HEK293 (cell line): Measurements from ENCODE around the gene PSEN2.

Source experiments
- GLIS1 ChIP-seq: fragments of 450-650 bp; formaldehyde crosslinking; IDR thresholded peaks from 2 replicates; pipeline ENCODE4 v1.5.1; 2016; ENCODE audit warnings: missing biosample characterization, missing genetic modification characterization
- HOXA7 ChIP-seq: sonication (generic); formaldehyde crosslinking; IDR thresholded peaks from 2 replicates; pipeline ENCODE4 v1.8.1; 2022; ENCODE audit warnings: missing genetic modification reagents, borderline replicate concordance
- HOXD13 ChIP-seq: sonication (generic); formaldehyde crosslinking; IDR thresholded peaks from 2 replicates; pipeline ENCODE4 v1.8.0; 2022; ENCODE audit warnings: missing genetic modification reagents, borderline replicate concordance
- MZF1 ChIP-seq: fragments of 450-650 bp; formaldehyde crosslinking; IDR thresholded peaks from 2 replicates; pipeline ENCODE4 v1.5.1; 2017; ENCODE audit warnings: missing biosample characterization, missing genetic modification characterization, borderline replicate concordance
- ZBTB20 ChIP-seq: fragments of 450-650 bp; formaldehyde crosslinking; IDR thresholded peaks from 2 replicates; pipeline ENCODE4 v1.5.1; 2016; ENCODE audit warnings: missing biosample characterization, missing genetic modification characterization
- ZBTB21 ChIP-seq: fragments of 450-650 bp; formaldehyde crosslinking; IDR thresholded peaks from 2 replicates; pipeline ENCODE4 v1.5.1; 2017; ENCODE audit warnings: missing biosample characterization, missing genetic modification characterization
- ZFP41 ChIP-seq: fragments of 450-650 bp; formaldehyde crosslinking; IDR thresholded peaks from 2 replicates; pipeline ENCODE4 v1.5.1; 2016; ENCODE audit warnings: missing biosample characterization, missing genetic modification characterization, borderline replicate concordance
- ZFP69B ChIP-seq: fragments of 450-650 bp; formaldehyde crosslinking; IDR thresholded peaks from 2 replicates; pipeline ENCODE4 v1.5.1; 2016; ENCODE audit warnings: missing biosample characterization, missing genetic modification characterization
- ZNF112 ChIP-seq: fragments of 450-650 bp; formaldehyde crosslinking; IDR thresholded peaks from 2 replicates; pipeline ENCODE4 v1.5.0; 2017; ENCODE audit warnings: missing biosample characterization, missing genetic modification characterization
- ZNF202 ChIP-seq: fragments of 450-650 bp; formaldehyde crosslinking; IDR thresholded peaks from 2 replicates; pipeline ENCODE4 v1.5.1; 2016; ENCODE audit warnings: missing biosample characterization, missing genetic modification characterization, borderline replicate concordance
- ZNF274 ChIP-seq, 2 experiments: fragments of 200-500 bp in 1 of 2; fragments of 450-650 bp in 1 of 2; sonication (Bioruptor generic) in 1 of 2; formaldehyde crosslinking in 1 of 2; IDR thresholded peaks; 2 replicates each; pipeline versions ENCODE4 v1.5.1 to v1.6.1; 2014 to 2016; ENCODE audit warnings: borderline replicate concordance in 1 of 2, inconsistent platforms in 1 of 2, low read length in 1 of 2, missing biosample characterization in 1 of 2, missing genetic modification characterization in 1 of 2
- ZNF292 ChIP-seq: fragments of 450-650 bp; formaldehyde crosslinking; IDR thresholded peaks from 2 replicates; pipeline ENCODE4 v1.5.1; 2016; ENCODE audit warnings: low read depth, missing biosample characterization, missing genetic modification characterization, borderline replicate concordance
- ZNF324 ChIP-seq: fragments of 450-650 bp; formaldehyde crosslinking; IDR thresholded peaks from 2 replicates; pipeline ENCODE4 v1.5.1; 2016; ENCODE audit warnings: missing biosample characterization, missing genetic modification characterization
- ZNF521 ChIP-seq: fragments of 450-650 bp; formaldehyde crosslinking; IDR thresholded peaks from 2 replicates; pipeline ENCODE4 v1.5.1; 2017; ENCODE audit warnings: missing biosample characterization, mild to moderate bottlenecking, missing genetic modification characterization
- ZNF529 ChIP-seq: fragments of 450-650 bp; formaldehyde crosslinking; IDR thresholded peaks from 2 replicates; pipeline ENCODE4 v1.5.1; 2017; ENCODE audit warnings: missing genetic modification characterization, missing biosample characterization; ENCODE audit not compliant: insufficient replicate concordance
- ZNF549 ChIP-seq: fragments of 450-650 bp; IDR thresholded peaks from 2 replicates; pipeline ENCODE4 v1.5.1; 2018; ENCODE audit warnings: missing biosample characterization, missing genetic modification characterization, mild to moderate bottlenecking, inconsistent platforms, moderate library complexity
- ZNF561 ChIP-seq: fragments of 450-650 bp; IDR thresholded peaks from 2 replicates; pipeline ENCODE4 v1.5.1; 2018; ENCODE audit warnings: missing biosample characterization, missing genetic modification characterization, borderline replicate concordance
- ZNF600 ChIP-seq: fragments of 450-650 bp; formaldehyde crosslinking; IDR thresholded peaks from 2 replicates; pipeline ENCODE4 v1.5.1; 2016; ENCODE audit warnings: missing biosample characterization, missing genetic modification characterization
- ZNF623 ChIP-seq: fragments of 450-650 bp; formaldehyde crosslinking; IDR thresholded peaks from 2 replicates; pipeline ENCODE4 v1.5.1; 2016; ENCODE audit warnings: missing biosample characterization, missing genetic modification characterization
- ZNF791 ChIP-seq: fragments of 450-650 bp; formaldehyde crosslinking; IDR thresholded peaks from 2 replicates; pipeline ENCODE4 v1.5.1; 2016; ENCODE audit warnings: missing biosample characterization, missing genetic modification characterization
- ZXDB ChIP-seq: fragments of 450-650 bp; formaldehyde crosslinking; IDR thresholded peaks from 2 replicates; pipeline ENCODE4 v1.5.1; 2016; ENCODE audit warnings: missing biosample characterization, missing genetic modification characterization
- TF ChIP-seq, protein P1 (sequence below): fragments of 450-650 bp; formaldehyde crosslinking; IDR thresholded peaks from 2 replicates; pipeline ENCODE4 v1.5.1; 2016; ENCODE audit warnings: missing biosample characterization, missing genetic modification characterization
- TF ChIP-seq, protein P2 (sequence below): fragments of 450-650 bp; formaldehyde crosslinking; IDR thresholded peaks from 2 replicates; pipeline ENCODE4 v1.5.1; 2016; ENCODE audit warnings: missing biosample characterization, missing genetic modification characterization
- TF ChIP-seq, protein P3 (sequence below): sonication (generic); formaldehyde crosslinking; IDR thresholded peaks from 2 replicates; pipeline ENCODE4 v1.8.1; 2022; ENCODE audit warnings: mild to moderate bottlenecking, moderate library complexity, missing genetic modification reagents
- TF ChIP-seq, protein P4 (sequence below): fragments of 450-650 bp; formaldehyde crosslinking; IDR thresholded peaks from 2 replicates; pipeline ENCODE4 v1.5.1; 2016; ENCODE audit warnings: missing biosample characterization, missing genetic modification characterization
- TF ChIP-seq, protein P5 (sequence below): fragments of 450-650 bp; formaldehyde crosslinking; IDR thresholded peaks from 2 replicates; pipeline ENCODE4 v1.5.1; 2016; ENCODE audit warnings: missing biosample characterization, missing genetic modification characterization
- TF ChIP-seq, protein P6 (sequence below): fragments of 450-650 bp; formaldehyde crosslinking; IDR thresholded peaks from 2 replicates; pipeline ENCODE4 v1.5.1; 2016; ENCODE audit warnings: missing biosample characterization, missing genetic modification characterization

The PSEN2 gene

DNA sequence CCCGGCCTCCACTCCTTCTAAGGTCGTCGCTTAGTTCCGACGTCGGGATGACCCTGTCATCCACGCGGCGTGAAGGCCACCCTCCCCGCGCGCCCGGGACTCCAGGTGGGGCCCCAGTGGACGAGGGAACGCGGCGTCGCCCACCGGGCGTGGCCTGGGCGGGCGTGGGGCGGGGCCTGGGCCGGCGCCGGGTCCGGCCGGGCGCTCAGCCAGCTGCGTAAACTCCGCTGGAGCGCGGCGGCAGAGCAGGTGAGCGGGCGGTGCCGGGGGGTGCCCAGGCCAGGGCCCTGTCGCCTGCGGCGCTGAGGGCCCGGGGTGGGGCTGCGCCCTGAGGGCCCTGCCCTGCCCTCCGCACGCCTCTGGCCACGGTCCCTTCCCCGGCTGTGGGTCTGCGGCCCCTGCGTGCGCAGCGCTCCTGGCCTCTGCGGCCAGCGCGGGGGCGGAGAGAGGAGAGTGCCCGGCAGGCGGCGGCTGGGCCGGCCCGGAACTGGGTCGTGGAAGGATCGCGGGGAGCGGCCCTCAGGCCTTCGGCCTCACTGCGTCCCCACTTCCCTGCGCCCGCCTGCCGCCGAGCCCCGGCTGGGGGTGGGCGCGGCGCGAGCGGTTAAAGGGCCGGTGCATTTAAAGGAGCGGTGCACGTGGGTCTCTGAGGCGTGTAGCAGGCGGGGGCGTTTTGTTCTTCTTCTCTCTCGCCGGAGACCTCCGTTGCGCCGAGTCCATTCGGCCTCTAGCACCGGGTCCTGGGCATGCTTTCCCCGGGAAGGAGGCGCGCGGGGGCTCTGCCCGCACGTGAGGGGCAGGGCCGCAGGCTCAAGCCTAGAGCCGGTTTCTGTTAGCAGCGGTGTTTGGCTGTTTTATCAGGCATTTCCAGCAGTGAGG, at the start of gene PSEN2 (continued):
- TF ChIP-seq, protein P1, sequence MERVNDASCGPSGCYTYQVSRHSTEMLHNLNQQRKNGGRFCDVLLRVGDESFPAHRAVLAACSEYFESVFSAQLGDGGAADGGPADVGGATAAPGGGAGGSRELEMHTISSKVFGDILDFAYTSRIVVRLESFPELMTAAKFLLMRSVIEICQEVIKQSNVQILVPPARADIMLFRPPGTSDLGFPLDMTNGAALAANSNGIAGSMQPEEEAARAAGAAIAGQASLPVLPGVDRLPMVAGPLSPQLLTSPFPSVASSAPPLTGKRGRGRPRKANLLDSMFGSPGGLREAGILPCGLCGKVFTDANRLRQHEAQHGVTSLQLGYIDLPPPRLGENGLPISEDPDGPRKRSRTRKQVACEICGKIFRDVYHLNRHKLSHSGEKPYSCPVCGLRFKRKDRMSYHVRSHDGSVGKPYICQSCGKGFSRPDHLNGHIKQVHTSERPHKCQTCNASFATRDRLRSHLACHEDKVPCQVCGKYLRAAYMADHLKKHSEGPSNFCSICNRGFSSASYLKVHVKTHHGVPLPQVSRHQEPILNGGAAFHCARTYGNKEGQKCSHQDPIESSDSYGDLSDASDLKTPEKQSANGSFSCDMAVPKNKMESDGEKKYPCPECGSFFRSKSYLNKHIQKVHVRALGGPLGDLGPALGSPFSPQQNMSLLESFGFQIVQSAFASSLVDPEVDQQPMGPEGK: peak; percentile 82
- no peak for TF ChIP-seq ZNF529
- peak; percentile 30; the same call in 1 of the 2 replicates for TF ChIP-seq MZF1 (tag by site-specific recombination)
- TF ChIP-seq ZNF292 (tag by site-specific recombination): no peak
- no peak; the same call in none of the 2 replicates for TF ChIP-seq ZNF549 (tag by site-specific recombination)
- peak; percentile 10; the same call in 1 of the 2 replicates for TF ChIP-seq ZNF324 (tag by site-specific recombination)
- TF ChIP-seq, protein P2, sequence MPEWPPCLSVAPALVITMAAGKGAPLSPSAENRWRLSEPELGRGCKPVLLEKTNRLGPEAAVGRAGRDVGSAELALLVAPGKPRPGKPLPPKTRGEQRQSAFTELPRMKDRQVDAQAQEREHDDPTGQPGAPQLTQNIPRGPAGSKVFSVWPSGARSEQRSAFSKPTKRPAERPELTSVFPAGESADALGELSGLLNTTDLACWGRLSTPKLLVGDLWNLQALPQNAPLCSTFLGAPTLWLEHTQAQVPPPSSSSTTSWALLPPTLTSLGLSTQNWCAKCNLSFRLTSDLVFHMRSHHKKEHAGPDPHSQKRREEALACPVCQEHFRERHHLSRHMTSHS (tag by site-specific recombination): no peak
- TF ChIP-seq ZNF791 (tag by site-specific recombination): peak; percentile 6; the same call in 1 of the 2 replicates
- no peak for TF ChIP-seq ZNF112 (tag by site-specific recombination)
- TF ChIP-seq GLIS1 (tag by site-specific recombination): peak; percentile 83
- 0 out of 2 replicates have a peak, but pooled peaks have one; percentile 98 for TF ChIP-seq ZFP69B
- TF ChIP-seq ZNF623: no peak
- TF ChIP-seq, protein P3, sequence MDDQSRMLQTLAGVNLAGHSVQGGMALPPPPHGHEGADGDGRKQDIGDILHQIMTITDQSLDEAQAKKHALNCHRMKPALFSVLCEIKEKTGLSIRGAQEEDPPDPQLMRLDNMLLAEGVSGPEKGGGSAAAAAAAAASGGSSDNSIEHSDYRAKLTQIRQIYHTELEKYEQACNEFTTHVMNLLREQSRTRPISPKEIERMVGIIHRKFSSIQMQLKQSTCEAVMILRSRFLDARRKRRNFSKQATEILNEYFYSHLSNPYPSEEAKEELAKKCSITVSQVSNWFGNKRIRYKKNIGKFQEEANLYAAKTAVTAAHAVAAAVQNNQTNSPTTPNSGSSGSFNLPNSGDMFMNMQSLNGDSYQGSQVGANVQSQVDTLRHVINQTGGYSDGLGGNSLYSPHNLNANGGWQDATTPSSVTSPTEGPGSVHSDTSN: peak; percentile 72
- TF ChIP-seq ZFP41 (tag by site-specific recombination): no peak
- TF ChIP-seq, protein P4, sequence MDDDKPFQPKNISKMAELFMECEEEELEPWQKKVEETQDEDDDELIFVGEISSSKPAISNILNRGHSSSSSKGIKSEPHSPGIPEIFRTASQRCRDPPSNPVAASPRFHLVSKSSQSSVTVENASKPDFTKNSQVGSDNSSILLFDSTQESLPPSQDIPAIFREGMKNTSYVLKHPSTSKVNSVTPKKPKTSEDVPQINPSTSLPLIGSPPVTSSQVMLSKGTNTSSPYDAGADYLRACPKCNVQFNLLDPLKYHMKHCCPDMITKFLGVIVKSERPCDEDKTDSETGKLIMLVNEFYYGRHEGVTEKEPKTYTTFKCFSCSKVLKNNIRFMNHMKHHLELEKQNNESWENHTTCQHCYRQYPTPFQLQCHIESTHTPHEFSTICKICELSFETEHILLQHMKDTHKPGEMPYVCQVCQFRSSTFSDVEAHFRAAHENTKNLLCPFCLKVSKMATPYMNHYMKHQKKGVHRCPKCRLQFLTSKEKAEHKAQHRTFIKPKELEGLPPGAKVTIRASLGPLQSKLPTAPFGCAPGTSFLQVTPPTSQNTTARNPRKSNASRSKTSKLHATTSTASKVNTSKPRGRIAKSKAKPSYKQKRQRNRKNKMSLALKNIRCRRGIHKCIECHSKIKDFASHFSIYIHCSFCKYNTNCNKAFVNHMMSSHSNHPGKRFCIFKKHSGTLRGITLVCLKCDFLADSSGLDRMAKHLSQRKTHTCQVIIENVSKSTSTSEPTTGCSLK (tag by site-specific recombination): no peak
- TF ChIP-seq ZNF521 (tag by site-specific recombination): no peak
- peak; percentile 51; the same call in 1 of the 2 replicates for TF ChIP-seq ZXDB (tag by site-specific recombination)
- no peak for TF ChIP-seq ZNF600 (tag by site-specific recombination)
- peak; percentile 82 for TF ChIP-seq ZBTB20
- no peak for TF ChIP-seq ZNF202
- TF ChIP-seq, protein P5, sequence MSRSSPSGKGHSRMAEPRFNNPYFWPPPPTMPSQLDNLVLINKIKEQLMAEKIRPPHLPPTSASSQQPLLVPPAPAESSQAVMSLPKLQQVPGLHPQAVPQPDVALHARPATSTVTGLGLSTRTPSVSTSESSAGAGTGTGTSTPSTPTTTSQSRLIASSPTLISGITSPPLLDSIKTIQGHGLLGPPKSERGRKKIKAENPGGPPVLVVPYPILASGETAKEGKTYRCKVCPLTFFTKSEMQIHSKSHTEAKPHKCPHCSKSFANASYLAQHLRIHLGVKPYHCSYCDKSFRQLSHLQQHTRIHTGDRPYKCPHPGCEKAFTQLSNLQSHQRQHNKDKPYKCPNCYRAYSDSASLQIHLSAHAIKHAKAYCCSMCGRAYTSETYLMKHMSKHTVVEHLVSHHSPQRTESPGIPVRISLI (tag by site-specific recombination): no peak
- TF ChIP-seq ZNF561 (tag by site-specific recombination): peak; percentile 85; the same call in 1 of the 2 replicates
- no peak for TF ChIP-seq ZBTB21
- TF ChIP-seq, protein P6, sequence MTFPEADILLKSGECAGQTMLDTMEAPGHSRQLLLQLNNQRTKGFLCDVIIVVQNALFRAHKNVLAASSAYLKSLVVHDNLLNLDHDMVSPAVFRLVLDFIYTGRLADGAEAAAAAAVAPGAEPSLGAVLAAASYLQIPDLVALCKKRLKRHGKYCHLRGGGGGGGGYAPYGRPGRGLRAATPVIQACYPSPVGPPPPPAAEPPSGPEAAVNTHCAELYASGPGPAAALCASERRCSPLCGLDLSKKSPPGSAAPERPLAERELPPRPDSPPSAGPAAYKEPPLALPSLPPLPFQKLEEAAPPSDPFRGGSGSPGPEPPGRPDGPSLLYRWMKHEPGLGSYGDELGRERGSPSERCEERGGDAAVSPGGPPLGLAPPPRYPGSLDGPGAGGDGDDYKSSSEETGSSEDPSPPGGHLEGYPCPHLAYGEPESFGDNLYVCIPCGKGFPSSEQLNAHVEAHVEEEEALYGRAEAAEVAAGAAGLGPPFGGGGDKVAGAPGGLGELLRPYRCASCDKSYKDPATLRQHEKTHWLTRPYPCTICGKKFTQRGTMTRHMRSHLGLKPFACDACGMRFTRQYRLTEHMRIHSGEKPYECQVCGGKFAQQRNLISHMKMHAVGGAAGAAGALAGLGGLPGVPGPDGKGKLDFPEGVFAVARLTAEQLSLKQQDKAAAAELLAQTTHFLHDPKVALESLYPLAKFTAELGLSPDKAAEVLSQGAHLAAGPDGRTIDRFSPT (tag by site-specific recombination): 0 out of 2 replicates have a peak, but pooled peaks have one; percentile 26
- no peak for TF ChIP-seq HOXD13 (CRISPR knock-in tag)
- no peak for TF ChIP-seq HOXA7 (CRISPR knock-in tag)
- no peak for TF ChIP-seq ZNF274 (IDR thresholded peaks at IDR 0.05; ENCODE audit: low read length)
- TF ChIP-seq ZNF274 (tag by site-specific recombination; IDR thresholded peaks at IDR 0.05; ENCODE audit: borderline replicate concordance): no peak
